ENCODE results near the gene ADORA2A.

ADORA2A gene

GRCh38 chr22:24430431-24431308, 3.3 kb downstream of the ADORA2A start:
- peaks cover 71% of the 10 kb centered on the region for H3K4me1 ChIP-seq (ENCODE audit: low read length)
- no peaks in the 10 kb centered on the region for H4K20me1 ChIP-seq (ENCODE audit: insufficient read depth, low read length)
- no peak for TF ChIP-seq EZH2phosphoT487 (IDR thresholded peaks at IDR 0.05; ENCODE audit: low read length)
- no peak for TF ChIP-seq EZH2 (optimal IDR thresholded peaks at IDR 0.05; ENCODE audit: low read depth, low read length)
- TF ChIP-seq, protein P1, sequence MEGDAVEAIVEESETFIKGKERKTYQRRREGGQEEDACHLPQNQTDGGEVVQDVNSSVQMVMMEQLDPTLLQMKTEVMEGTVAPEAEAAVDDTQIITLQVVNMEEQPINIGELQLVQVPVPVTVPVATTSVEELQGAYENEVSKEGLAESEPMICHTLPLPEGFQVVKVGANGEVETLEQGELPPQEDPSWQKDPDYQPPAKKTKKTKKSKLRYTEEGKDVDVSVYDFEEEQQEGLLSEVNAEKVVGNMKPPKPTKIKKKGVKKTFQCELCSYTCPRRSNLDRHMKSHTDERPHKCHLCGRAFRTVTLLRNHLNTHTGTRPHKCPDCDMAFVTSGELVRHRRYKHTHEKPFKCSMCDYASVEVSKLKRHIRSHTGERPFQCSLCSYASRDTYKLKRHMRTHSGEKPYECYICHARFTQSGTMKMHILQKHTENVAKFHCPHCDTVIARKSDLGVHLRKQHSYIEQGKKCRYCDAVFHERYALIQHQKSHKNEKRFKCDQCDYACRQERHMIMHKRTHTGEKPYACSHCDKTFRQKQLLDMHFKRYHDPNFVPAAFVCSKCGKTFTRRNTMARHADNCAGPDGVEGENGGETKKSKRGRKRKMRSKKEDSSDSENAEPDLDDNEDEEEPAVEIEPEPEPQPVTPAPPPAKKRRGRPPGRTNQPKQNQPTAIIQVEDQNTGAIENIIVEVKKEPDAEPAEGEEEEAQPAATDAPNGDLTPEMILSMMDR (IDR thresholded peaks at IDR 0.05; ENCODE audit: low read length), result no peak
- H3K27ac ChIP-seq (ENCODE audit: low read length), result peak overlapping the region; percentile 98; the same call in 1 of the 2 replicates
- H3K36me3 ChIP-seq (replicated peaks; ENCODE audit: insufficient read depth, low read length), result 0 out of 2 replicates have a peak, but pooled peaks cover under 1% of the 10 kb centered on the region
- H3K4me3 ChIP-seq (ENCODE audit: low read length), result no peak overlapping the region
- no peak for DNase-seq
- H3K9me2 ChIP-seq (replicated peaks; ENCODE audit: insufficient read depth, low read length), result no peaks in the 10 kb centered on the region
- peak overlapping the region; percentile 98; the same call in 1 of the 2 replicates for H3K4me2 ChIP-seq (ENCODE audit: low read depth, low read length)
- H3K27me3 ChIP-seq (replicated peaks; ENCODE audit: insufficient read depth, low read length), result no peaks in the 10 kb centered on the region
- peaks cover 57% of the 10 kb centered on the region for H3F3A ChIP-seq (ENCODE audit: insufficient read depth, low read length)
- no peak overlapping the region for H2AFZ ChIP-seq (ENCODE audit: low read length)
- peaks cover 71% of the 10 kb centered on the region for H3K79me2 ChIP-seq (ENCODE audit: low read length)
- H3K9me3 ChIP-seq (replicated peaks; ENCODE audit: insufficient read depth, low read length), result no peaks in the 10 kb centered on the region
- peak overlapping the region; percentile 96; the same call in 1 of the 2 replicates for H3K9ac ChIP-seq (ENCODE audit: low read length)

DNA sequence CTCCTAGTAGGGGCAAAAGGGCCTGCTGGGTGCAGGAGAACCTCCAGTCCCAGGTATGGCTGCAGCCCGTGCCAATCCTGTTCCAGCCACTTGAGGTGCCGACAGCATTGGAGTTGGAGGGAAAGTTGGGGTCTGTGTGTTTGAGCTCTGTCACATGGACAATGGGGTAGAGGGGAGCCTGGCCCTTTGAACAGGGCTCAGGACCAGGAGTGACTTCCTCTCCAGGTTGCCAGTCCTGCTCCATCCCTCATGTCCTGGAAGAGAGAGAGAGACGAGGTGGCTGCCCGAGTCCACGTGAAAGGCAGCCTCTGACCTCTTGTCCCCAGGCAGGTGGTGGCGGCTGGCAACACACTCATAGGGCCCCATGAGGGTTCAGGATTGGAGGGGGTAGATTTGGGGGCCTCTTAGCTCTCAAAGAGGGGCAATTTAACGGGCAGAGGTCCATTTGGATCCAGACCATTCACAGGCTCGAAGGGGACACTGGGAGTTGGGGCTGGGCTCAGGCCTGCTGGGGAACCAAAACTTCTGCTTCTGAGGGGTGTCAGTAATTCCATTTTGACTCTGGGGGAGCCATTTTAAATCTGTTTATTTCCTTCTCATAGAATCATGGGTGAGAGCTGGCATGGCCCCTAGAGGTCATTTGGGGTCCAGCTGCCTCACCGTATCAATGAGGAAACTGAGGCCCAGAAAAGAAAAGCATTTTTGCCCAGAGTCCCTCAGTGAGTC, 4.1 kb downstream of the ADORA2A start:
- Histone ChIP-seq H3K4me2 (ENCODE audit: low read depth, low read length) (0 out of 2 replicates have a peak overlapping the region, but pooled peaks have one; percentile 94), H3K9me2 (replicated peaks; ENCODE audit: insufficient read depth, low read length) (no peaks in the 10 kb centered on the region), H3K9me3 (replicated peaks; ENCODE audit: insufficient read depth, low read length) (no peaks in the 10 kb centered on the region), H3K9ac (ENCODE audit: low read length) (no peak overlapping the region), H3K36me3 (replicated peaks; ENCODE audit: insufficient read depth, low read length) (peaks cover 4% of the 10 kb centered on the region; the same call in 1 of the 2 replicates), H3K4me1 (ENCODE audit: low read length) (peaks cover 76% of the 10 kb centered on the region), H3K27me3 (replicated peaks; ENCODE audit: insufficient read depth, low read length) (no peaks in the 10 kb centered on the region), H3K79me2 (ENCODE audit: low read length) (peaks cover 79% of the 10 kb centered on the region), H3K4me3 (ENCODE audit: low read length) (no peak overlapping the region), H3K27ac (ENCODE audit: low read length) (peak overlapping the region; percentile 98; the same call in 1 of the 2 replicates), H3F3A (ENCODE audit: insufficient read depth, low read length) (peaks cover 55% of the 10 kb centered on the region), H2AFZ (ENCODE audit: low read length) (no peak overlapping the region), H4K20me1 (ENCODE audit: insufficient read depth, low read length) (no peaks in the 10 kb centered on the region)
- DNase-seq, result no peak
- TF ChIP-seq EZH2phosphoT487 (IDR thresholded peaks at IDR 0.05; ENCODE audit: low read length), result no peak
- TF ChIP-seq, protein P1 (IDR thresholded peaks at IDR 0.05; ENCODE audit: low read length), result no peak
- no peak for TF ChIP-seq EZH2 (optimal IDR thresholded peaks at IDR 0.05; ENCODE audit: low read depth, low read length)

GRCh38 chr22:24432059-24432853, 4.9 kb downstream of the ADORA2A start:
- DNase-seq, result no peak
- peaks cover 77% of the 10 kb centered on the region for H3K4me1 ChIP-seq (ENCODE audit: low read length)

More at GRCh38 chr22:24432059-24432853, 4.9 kb downstream of the ADORA2A start:
- no peaks in the 10 kb centered on the region for H4K20me1 ChIP-seq (ENCODE audit: insufficient read depth, low read length)
- H3K9me2 ChIP-seq (replicated peaks; ENCODE audit: insufficient read depth, low read length), result no peaks in the 10 kb centered on the region
- peak overlapping the region; percentile 94; the same call in 1 of the 2 replicates for H3K4me2 ChIP-seq (ENCODE audit: low read depth, low read length)
- H3K36me3 ChIP-seq (replicated peaks; ENCODE audit: insufficient read depth, low read length), result peaks cover 4% of the 10 kb centered on the region; the same call in 1 of the 2 replicates
- H3K4me3 ChIP-seq (ENCODE audit: low read length), result no peak overlapping the region
- peaks cover 55% of the 10 kb centered on the region for H3F3A ChIP-seq (ENCODE audit: insufficient read depth, low read length)
- no peaks in the 10 kb centered on the region for H3K27me3 ChIP-seq (replicated peaks; ENCODE audit: insufficient read depth, low read length)
- no peak for TF ChIP-seq EZH2 (optimal IDR thresholded peaks at IDR 0.05; ENCODE audit: low read depth, low read length)
- TF ChIP-seq, protein P1 (IDR thresholded peaks at IDR 0.05; ENCODE audit: low read length), result no peak
- no peak for TF ChIP-seq EZH2phosphoT487 (IDR thresholded peaks at IDR 0.05; ENCODE audit: low read length)
- peak overlapping the region; percentile 98; the same call in 1 of the 2 replicates for H3K27ac ChIP-seq (ENCODE audit: low read length)
- peak overlapping the region; percentile 80; the same call in 1 of the 2 replicates for H3K9ac ChIP-seq (ENCODE audit: low read length)
- H3K9me3 ChIP-seq (replicated peaks; ENCODE audit: insufficient read depth, low read length), result no peaks in the 10 kb centered on the region
- no peak overlapping the region for H2AFZ ChIP-seq (ENCODE audit: low read length)
- peaks cover 87% of the 10 kb centered on the region for H3K79me2 ChIP-seq (ENCODE audit: low read length)

Measured in MM.1S (cell line).